Fibroblast of skin of left quadriceps (primary cell): Measurements from ENCODE around the gene SFXN3.
A peak's percentile ranks its signal among the peaks of the same experiment; 100 is the strongest.

Experiments
- DNase-seq, 2 experiments: peaks; one replicate each; pipeline ENCODE4 v3.0.0-alpha.2; 2013; ENCODE audit warnings: low read depth in 2 of 2

SFXN3 gene

DNA sequence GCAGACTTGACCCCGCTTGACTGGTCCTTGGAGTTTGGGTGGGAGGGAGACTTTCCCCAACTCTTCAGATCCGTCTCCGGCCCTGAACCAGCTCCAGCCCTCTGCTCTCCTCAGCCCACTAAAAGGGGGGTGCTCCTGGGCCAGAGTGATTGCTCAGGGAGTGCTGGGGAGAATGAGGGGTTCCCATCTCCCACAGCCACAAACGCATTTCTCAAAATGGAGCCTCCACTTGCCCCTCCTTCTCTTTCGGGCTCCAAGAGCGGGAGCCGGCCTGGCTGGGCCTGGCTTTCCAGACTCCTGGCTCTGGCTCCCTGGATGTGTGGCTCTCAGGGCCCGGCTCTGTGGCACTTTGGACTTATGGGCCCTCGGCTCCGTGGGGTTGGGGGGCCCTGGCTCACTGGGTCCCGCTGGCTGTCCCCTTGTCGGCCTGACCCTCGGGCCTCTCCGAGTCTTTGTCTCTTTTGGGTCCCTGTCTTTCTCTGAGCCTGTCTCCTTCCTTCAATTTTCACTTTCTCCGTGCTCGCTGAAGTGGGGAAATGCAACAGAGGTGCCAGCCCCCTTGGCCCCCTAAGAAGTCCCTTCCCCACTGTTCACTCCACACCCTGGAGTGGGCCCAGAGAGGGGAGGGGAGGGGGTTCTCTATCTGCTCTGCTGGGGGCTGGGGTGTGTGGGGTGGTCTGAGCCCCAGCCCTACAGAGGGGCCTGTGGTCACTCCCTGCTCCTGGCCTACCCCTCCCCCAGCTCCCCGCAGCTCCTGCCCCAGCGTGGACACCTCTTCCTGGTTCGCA is 30.7 kb upstream of the SFXN3 start:
- no peak for DNase-seq

DNA sequence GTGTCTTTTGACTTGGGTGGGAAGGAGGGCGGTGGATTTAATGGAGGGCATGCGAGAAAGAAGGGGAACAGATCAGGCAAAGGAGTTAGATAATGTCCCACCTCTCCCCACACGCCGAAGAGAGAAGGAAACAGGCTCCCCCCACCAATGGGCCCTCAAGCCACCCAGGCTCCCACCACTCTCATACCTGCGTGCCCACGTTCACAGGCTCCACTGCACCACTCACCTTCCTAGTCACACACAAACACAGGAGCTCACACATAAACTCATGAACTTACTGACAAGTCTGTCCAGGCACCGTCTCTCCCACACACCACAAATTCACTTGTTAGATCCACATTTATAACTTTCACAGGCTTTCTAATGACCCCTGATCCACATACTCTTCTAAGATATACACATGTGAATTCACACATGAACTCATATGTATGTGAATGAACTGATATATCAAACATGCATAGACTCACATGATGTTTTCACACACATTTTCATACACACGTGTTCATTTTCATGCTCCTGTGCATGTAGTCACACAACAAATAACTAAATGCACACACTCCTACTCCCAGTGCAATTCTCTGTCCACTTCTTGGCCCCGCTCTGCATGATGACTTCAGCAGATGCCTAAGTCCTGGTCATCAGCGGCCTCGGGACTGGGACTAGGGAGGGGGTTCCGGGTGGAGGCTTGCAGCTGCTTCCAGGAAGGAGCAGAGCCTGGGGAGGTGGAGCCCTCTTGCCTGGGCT is 29.9 kb upstream of the SFXN3 start:
- DNase-seq: no peak

DNA sequence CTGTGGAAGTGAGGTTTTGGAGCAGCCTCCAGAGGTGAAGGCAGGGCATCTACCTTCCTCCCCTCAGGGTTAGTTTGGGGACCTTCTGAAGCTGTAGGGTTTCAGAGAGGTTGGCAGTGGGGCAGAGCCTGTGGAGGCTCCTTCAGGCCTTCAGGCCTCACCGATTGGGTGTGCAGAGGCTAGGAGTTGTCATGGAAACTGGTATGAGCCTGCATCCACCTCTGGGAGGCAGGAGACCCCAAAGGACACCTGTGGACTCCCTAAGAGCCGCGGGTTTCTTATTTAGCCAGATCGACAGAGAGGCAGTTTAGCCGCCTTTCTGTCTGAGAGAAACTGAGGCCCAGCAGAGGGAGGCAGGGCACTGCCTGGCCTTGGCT is 29.4 kb upstream of the SFXN3 start:
- DNase-seq: no peak

DNA sequence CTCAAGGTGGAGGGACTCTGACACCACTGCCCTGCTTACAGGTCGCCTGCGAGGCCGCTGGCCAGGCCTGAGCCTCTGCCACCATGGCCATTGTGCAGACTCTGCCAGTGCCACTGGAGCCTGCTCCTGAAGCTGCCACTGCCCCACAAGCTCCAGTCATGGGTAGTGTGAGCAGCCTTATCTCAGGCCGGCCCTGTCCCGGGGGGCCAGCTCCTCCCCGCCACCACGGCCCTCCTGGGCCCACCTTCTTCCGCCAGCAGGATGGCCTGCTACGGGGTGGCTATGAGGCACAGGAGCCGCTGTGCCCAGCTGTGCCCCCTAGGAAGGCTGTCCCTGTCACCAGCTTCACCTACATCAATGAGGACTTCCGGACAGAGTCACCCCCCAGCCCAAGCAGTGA is 28.6 kb upstream of the SFXN3 start:
- DNase-seq: no peak

DNA sequence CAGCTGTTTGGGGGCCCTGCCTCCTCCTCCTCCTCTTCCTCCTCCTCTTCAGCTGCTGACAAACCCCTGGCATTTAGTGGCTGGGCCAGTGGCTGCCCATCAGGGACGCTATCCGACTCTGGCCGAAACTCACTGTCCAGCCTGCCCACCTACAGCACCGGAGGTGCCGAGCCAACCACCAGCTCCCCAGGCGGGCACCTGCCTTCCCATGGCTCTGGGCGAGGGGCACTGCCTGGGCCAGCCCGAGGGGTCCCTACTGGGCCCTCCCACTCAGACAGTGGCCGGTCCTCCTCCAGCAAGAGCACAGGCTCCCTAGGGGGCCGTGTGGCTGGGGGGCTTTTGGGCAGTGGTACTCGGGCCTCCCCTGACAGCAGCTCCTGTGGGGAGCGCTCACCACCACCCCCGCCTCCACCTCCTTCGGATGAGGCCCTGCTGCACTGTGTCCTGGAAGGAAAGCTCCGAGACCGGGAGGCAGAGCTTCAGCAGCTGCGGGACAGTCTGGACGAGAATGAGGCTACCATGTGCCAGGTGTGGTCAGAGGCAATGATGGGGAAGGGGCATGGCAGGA is 27.3 kb upstream of the SFXN3 start:
- no peak for DNase-seq

DNA sequence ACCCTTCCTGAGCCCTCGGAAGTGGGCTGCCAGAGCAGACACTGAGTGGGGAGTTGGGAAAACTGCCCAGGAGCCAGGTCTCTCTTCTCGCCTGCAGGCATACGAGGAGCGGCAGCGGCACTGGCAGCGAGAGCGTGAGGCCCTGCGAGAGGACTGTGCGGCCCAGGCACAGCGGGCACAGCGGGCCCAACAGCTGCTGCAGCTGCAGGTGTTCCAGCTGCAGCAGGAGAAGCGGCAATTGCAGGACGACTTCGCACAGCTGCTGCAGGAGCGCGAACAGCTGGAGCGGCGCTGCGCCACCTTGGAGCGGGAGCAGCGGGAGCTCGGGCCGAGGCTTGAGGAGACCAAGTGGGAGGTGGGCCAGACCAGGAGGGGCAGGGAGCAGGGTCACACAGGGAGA is 25.7 kb upstream of the SFXN3 start:
- no peak for DNase-seq

DNA sequence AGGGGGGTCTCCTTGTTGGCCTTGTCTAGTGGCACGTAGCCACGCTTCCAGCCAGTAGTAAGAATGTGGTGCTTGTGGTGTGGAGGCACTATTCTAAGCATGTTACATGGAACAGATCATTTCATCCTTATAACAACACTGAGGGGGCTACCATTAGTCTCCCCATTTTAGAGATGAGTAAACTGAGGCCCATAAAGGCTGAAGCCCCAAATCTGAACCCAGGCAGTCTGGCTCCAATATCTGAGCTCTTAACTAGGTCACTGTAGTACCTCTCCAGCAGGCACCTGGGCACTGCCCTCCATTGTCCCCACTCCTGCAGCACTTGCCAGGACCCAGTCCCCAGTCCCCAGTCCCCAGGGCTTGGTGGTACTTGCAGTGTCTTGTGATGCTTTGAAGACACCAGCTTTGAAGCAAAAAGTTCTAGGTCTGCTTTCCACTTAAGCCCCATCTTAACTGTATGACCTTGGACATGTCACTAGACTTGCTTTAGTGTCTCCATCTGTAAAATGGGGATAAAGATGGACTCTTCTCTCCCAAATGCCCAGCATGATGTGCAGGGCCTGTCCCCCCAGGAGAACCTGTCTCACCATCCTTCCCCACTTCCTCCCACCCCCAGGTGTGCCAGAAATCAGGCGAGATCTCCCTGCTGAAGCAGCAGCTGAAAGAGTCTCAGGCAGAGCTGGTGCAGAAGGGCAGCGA is 25.0 kb upstream of the SFXN3 start:
- DNase-seq: no peak

DNA sequence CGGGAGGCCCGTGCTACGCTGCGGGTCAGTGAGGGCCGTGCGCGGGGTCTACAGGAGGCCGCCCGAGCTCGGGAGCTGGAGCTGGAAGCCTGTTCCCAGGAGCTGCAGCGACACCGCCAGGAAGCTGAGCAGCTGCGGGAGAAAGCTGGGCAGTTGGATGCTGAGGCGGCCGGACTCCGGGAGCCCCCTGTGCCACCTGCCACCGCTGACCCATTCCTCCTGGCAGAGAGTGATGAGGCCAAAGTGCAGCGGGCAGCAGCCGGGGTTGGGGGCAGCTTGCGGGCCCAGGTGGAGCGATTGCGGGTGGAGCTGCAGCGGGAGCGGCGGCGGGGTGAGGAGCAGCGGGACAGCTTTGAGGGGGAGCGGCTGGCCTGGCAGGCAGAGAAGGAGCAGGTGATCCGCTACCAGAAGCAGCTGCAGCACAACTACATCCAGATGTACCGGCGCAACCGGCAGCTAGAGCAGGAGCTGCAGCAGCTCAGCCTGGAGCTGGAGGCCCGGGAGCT is 24.4 kb upstream of the SFXN3 start:
- no peak for DNase-seq

DNA sequence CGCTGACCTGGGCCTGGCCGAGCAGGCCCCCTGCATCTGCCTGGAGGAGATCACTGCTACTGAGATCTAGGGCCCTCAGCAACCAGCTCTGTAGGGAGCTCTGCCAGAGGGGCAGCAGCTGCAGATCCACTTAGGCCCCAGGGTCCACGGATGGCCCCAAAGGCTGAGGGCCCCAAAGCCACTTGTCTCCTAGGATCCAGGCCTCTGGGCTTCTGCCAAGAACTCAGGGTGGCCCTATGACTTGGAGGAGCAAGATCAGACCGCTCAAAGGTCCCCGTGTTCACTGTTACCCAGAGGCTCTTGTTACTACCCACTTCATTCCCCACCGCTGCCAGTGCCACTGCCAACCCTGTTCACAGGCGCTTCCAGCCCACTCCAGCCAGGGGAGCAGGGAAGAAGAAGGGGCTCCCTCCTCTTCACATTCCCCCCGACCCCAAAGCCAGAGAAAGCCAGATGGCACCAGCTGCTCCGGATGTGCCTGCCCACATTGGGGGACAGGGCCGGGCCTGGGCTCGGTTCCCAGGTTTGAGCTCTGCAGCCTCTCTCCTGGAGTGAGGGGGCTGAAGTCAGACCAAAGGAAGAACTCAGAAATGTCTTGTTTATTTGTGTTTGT is 23.8 kb upstream of the SFXN3 start:
- DNase-seq: no peak

DNA sequence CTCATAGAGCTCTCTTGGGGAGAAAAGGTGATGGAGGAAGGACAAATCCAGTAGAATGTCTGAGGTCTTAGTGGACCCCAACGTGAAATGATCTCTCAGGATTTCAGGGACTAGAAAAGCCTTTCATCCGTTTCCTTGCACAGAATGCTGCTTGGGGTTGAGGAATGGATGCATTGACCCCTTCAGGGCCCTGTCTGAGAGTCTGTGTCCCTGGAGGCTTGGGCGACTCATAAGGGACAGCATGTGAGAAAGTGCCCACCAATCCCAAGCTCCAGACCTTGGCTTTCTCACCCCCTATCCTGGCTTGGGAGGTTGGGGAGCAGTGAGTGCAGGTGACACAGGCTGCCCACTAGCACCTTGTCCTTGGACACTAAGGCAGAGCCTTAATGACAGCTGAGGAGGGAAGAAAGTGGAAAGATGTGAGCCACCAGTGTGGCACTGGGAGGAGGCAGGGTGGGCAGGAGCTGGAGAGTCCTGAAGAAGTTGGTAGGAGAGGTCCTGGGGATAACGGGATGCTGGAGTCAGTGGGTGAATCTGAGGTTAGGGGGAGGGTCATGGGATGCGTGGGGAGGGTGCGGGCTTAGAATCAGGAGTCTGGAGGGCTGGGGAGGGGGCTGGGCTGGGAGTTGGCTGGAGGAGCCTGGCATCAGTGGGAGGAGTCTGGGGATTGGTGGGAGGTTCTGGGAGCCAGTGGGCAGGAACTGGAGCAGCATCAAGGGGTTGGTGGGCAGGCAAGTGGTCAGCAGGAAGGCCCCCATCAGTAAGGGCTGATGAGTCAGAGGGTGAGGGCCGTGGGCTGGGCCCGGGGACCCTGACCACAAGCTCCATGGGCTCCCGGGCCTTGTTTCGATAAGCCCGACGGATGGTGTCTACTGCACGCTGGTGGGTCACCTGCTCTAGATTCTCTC is 22.9 kb upstream of the SFXN3 start:
- no peak for DNase-seq

DNA sequence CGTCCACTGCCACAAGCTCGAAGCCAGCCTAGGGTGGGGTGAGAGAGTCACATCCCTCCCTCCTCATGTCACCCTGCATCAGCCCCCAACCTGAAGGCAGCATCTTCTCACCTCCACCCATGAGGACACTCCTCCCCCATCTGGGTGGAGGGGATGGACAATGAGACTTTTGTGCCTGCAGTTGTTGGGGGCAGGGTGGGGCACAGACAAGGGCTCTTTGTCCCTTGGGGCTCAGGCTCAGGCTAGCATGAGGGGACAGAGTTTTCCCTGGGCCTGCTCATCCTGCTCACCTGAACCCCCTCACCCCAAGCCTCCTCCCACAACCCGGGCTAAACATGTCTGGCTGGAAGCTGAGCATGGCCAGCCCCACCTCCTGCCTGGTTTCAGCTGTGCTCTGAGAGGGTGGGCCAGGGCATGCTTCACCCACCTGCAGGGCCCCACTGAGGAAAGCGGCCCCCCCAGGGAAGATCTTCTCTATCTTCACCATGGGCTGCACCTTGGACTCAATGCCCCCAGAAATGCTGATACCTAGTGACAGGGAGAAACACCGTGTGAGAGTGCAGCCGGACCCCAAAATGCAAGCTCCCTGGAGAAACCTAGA is 22.1 kb upstream of the SFXN3 start:
- DNase-seq: no peak

DNA sequence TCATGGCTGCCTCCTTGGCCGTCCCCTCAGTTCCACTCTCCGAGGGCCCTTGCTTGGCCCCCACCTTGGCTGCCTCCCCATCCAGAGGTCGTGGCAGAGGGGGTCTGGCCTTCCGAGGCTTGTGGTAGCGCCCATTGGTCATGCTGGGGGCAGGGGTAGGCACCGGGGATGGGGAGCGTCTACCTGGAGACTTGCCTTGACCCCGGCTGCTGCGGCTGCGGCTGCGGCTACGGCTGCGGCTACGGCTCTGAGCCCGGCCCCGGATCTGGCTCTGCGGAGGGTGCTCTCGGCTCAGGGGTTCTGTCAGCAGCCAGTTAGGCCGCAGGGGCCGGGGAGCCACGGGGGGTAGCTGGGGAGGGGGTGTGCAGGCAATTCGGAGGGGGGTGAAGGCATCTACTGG is 20.7 kb upstream of the SFXN3 start:
- DNase-seq: no peak

DNA sequence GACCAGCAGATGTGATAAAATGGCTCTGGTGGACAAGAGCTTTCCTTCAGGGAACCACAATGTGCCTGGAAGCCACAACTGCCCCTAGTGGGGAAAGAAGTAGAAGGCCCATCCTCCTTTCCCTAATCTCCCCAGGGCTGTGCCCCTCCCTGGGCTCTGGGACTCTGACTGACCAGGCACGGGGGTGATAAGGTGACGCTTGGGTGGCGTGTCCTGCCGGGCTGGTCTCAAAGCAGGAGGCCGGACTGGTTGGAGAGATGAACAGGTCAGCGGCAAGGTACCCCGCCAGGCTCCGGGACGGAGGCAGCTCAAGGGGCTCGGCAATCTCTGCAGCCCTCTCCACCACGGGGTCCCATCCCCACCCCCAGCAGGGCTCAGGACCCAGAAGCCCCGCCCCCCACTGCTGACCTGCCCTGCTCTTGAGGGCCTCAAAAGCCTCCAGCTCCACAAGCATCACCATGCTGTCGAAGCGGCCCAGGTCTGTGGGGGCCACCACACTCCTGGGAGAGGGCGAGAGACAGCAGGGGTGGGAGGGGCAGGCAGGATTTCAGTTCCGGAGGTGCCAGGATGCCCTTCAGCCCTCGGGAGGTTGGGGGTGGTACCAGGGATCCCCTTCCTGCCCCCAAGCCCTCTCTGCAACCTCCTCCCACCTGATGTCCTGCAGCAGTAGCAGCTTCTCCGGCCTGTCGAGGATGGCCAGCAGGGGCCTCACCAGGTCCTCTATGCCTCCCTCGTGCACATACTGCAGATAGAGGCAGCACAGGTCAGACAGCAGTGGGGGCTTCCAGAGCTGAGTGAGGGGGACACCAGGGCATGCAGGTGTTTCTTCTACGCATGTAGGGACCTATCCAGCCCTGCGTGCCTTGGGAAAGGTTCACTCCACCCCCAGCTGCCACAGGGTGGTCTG is 19.3 kb upstream of the SFXN3 start:
- DNase-seq: no peak

DNA sequence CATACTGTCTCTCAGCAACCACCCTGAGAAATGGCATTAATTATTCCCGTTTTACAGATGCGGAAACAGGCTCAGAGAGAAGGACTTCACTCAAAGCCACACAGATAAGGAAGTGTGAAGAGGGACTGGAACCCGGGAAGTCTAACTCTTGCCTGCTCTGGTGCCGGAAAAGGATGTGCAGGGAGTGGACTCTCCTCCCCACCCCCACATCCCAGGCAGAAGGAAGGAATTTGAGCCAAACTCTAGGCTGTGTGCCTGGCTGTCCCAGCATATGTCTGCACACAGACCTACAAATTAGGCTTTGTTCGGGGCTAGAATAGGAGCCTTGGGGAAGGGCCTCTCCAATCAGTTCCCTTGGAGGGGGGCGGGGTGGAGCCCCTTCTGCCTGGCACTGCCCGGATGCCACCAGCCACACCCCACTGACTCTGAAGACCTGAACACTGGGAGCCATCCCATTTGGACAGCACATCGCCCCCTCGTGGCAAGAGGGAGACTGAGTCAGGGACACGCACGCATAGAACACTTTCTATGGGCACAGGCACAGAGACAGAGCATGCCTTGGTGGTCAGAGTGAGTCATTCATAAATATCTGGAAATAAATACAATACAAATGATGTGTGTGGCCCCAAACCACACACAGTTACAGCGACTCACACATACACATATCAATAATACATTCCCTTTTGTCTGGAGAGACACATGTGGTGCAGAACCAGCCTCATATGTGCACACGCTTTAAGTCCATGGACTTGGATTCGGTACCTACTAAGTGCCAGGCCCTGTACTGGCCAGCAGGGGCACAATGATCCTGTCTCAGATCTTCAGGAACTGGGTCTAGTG is 18.3 kb upstream of the SFXN3 start:
- peak; percentile 85 to 87 for DNase-seq

DNA sequence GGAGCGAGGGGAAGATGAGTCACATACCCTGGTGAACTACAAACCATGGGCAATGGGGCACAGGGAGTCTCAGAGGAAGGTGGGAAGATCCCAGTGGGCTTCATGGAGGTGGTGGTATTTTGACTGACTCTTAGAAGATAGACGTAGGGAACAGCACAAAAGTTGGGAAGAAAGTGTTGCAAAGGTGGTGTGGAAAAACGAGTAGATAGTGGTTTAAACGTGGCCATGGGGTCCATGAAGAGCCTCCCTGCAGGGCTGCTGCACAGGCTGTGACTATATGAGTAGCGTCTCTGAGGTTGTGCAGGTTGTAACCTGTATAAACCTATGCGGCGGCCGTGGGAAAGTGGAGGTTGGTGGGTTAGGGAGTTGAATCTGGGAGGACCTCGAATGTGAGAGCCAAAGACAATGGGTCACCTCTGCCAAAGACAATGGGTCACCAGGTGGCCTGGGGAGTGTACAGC is 17.6 kb upstream of the SFXN3 start:
- DNase-seq: no peak

DNA sequence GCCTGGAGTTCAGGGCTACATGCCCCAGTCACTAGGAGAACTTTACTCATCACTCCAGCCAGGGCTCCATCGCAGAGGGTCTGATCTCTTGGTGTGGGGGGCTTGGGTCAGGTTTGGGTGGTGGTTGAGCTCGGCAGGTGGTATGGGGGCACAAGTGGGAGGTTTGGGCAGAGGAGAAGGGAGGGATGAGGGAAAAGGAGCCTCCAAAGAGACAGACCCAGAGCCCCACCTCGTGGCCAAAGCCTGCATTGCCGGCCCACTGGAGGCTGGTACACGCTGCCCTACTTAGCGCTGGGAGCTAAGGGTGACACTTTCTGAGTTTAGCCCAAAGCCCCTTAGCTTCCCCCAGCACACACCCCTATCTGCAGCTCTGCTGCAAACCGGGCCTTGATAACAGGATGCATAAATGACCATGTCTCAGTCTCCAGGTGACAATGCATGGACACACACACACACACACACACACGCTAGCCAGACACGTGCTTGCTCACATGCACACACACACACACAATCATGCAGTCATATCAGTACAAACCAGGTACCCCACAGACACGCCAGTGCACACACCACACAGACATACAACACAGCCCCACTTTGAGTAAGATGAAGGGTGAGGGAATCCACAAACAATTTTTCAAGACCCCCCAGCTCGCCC is 16.7 kb upstream of the SFXN3 start:
- DNase-seq: no peak

DNA sequence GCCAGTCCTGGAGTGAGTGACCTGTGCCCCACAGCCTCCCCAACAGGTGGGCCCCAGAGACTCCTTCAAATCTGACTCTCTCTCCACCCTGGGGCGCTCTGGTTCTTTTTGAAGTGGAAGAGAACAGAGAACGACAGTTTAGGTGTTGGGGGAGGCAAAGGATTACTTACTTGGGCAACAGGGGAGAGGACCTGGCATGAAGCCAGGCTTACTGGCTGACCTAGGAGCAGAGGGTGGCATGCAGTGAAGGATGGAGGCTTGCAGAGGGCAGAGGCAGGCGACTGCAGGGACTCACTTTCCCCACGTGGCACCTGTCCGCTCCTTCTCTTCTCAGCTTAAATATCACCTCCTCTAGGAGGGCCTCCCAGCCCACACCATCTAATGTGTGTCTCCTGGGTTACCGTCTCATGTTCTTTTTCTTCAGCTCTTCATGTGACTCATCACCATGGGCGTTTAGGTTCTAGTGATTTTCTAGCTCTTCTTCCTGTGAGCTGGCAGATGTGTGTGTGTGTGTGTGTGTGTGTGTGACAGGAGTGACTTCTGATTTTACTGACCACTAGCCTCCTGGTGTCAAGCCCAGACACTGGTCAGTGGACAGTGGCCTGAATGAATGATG is 16.0 kb upstream of the SFXN3 start:
- DNase-seq: peak; percentile 71 to 73
